K562 (cell line): ENCODE results near the gene FOXN3. TPM values are rescaled to one million over a fixed set of nuclear protein-coding genes. Genes with fewer than 3 reads are reported as not detected.

Experiments
- ATAC-seq: fragments of 200-7000 bp; cut with Tn5 transposase; 3 replicates; pipeline ENCODE4 v1.9.1; 2020; ENCODE audit warnings: moderate library complexity
- BruUV-seq: library from RNA; stranded (reverse); fragments of 400-500 nt; replicated peaks from 2 replicates; lab custom pipeline; 2021; lab: Mats Ljungman, UMichigan
- CTCF ChIA-PET: fragments of 300-600 bp; formaldehyde crosslinking; extraction: SDS; loops from one replicate; lab custom pipeline; 2021; ENCODE audit warnings: low intra/inter-chr PET ratio; lab: Yijun Ruan, JAX
- POLR2A ChIA-PET: fragments of 300-600, 350-650 bp; sonication (Branson Sonifier 250); formaldehyde crosslinking; extraction: SDS; loops from one replicate; lab custom pipeline; 2021; ENCODE audit warnings: antibody characterized with exemption, inconsistent platforms; lab: Yijun Ruan, JAX
- DNase-seq, 4 experiments: peaks; one replicate each; pipeline versions ENCODE4 v3.0.0 to v3.0.0-alpha.2; 2011 to 2018; ENCODE audit warnings: low spot score in 3 of 4, mixed read lengths in 3 of 4; ENCODE audit errors: extremely low read depth in 1 of 4
- FAIRE-seq: peaks from 2 replicates; lab custom pipeline; 2011; peaks lifted over from hg19 to GRCh38; lab: Jason Lieb, UNC
- H2AFZ ChIP-seq: 2 replicates; pipeline ENCODE4 v1.6.0; 2011; ENCODE audit warnings: low read depth, low read length, control low read depth, inconsistent platforms
- H3K27ac ChIP-seq: fragments of 200-600 bp; 3 replicates; pipeline ENCODE4 v1.8.0; 2011; ENCODE audit warnings: low read depth, mild to moderate bottlenecking, control low read depth, inconsistent platforms, low read length, moderate library complexity, mixed read lengths; ENCODE audit errors: extremely low read depth
- H3K27me3 ChIP-seq, 2 experiments: fragments of 300-600 bp in 1 of 2; 2 replicates in 1 of 2; 3 replicates in 1 of 2; pipeline versions ENCODE4 v1.6.0 to v1.8.0; 2011; ENCODE audit warnings: inconsistent platforms in 2 of 2, low read length in 2 of 2, mild to moderate bottlenecking in 1 of 2, mixed read lengths in 1 of 2, moderate library complexity in 1 of 2; ENCODE audit not compliant: control insufficient read depth in 2 of 2, insufficient read depth in 2 of 2
- H3K36me3 ChIP-seq: fragments of 300-600 bp; 3 replicates; pipeline ENCODE4 v1.8.0; 2011; ENCODE audit warnings: mild to moderate bottlenecking, low read length, inconsistent platforms; ENCODE audit not compliant: control insufficient read depth, insufficient read depth
- H3K4me1 ChIP-seq, 2 experiments: fragments of 200-600 bp in 1 of 2; replicated peaks in 1 of 2; 2 replicates in 1 of 2; 3 replicates in 1 of 2; pipeline versions ENCODE4 v1.5.1 to v1.8.0; 2011; ENCODE audit warnings: inconsistent platforms in 2 of 2, low read length in 2 of 2, mild to moderate bottlenecking in 1 of 2, mixed read lengths in 1 of 2, moderate library complexity in 1 of 2; ENCODE audit not compliant: control insufficient read depth in 2 of 2, insufficient read depth in 2 of 2
- H3K4me2 ChIP-seq: 2 replicates; pipeline ENCODE4 v1.6.1; 2011; ENCODE audit warnings: low read length, control low read depth, inconsistent platforms, mixed read lengths; ENCODE audit not compliant: insufficient read depth
- H3K4me3 ChIP-seq: fragments of 200-600 bp; sonication (generic), shearing (Covaris generic); 2 replicates; pipeline ENCODE4 v1.5.1; 2016; ENCODE audit warnings: control low read depth, inconsistent platforms
- H3K79me2 ChIP-seq: fragments of 200-600 bp; 3 replicates; pipeline ENCODE4 v1.8.0; 2011; ENCODE audit warnings: low read length, inconsistent platforms; ENCODE audit not compliant: control insufficient read depth, insufficient read depth
- H3K9ac ChIP-seq, 2 experiments: 2 replicates each; pipeline versions ENCODE4 v1.6.0 to v1.6.1; 2011; ENCODE audit warnings: low read depth in 2 of 2, low read length in 2 of 2, control low read depth in 1 of 2, inconsistent platforms in 1 of 2, mild to moderate bottlenecking in 1 of 2, mixed read lengths in 1 of 2; ENCODE audit not compliant: insufficient read depth in 1 of 2
- H3K9me1 ChIP-seq: one replicate; pipeline ENCODE4 v1.6.0; 2011; ENCODE audit warnings: inconsistent platforms, mild to moderate bottlenecking, low read length, moderate library complexity; ENCODE audit not compliant: control insufficient read depth, insufficient read depth
- H3K9me3 ChIP-seq: replicated peaks from 2 replicates; pipeline ENCODE4 v1.5.1; 2011; ENCODE audit warnings: low read depth, low read length, inconsistent platforms; ENCODE audit not compliant: control insufficient read depth, insufficient read depth
- H4K20me1 ChIP-seq: replicated peaks from 2 replicates; pipeline ENCODE4 v1.6.1; 2011; ENCODE audit warnings: low read length, inconsistent platforms, mixed read lengths; ENCODE audit not compliant: control insufficient read depth, insufficient read depth
- BACH1 ChIP-seq: fragments of 200-800 bp; sonication (Bioruptor generic); IDR thresholded peaks from 2 replicates; pipeline ENCODE4 v1.6.1; 2016; ENCODE audit warnings: missing genetic modification characterization, missing compliant biosample characterization
- CBX1 ChIP-seq: sonication (generic); IDR thresholded peaks from 2 replicates; pipeline ENCODE4 v1.6.1; 2016; ENCODE audit warnings: antibody characterized with exemption, low read depth, mild to moderate bottlenecking
- EWSR1 ChIP-seq: fragments of 450-650 bp; IDR thresholded peaks from 2 replicates; pipeline ENCODE4 v1.6.1; 2018; ENCODE audit warnings: borderline replicate concordance, mild to moderate bottlenecking, low read depth, moderate library complexity; ENCODE audit not compliant: partially characterized antibody
- FIP1L1 ChIP-seq: fragments of 200-400 bp; formaldehyde crosslinking; IDR thresholded peaks from 2 replicates; pipeline ENCODE4 v1.6.1; 2018; ENCODE audit warnings: mild to moderate bottlenecking, low read depth, low read length; ENCODE audit not compliant: poor library complexity, severe bottlenecking
- KDM1A ChIP-seq, 2 experiments: fragments of 450-650 bp; IDR thresholded peaks; 2 replicates each; pipeline ENCODE4 v1.6.1; 2016; ENCODE audit warnings: mild to moderate bottlenecking in 2 of 2
- MAFF ChIP-seq: IDR thresholded peaks from 2 replicates; pipeline ENCODE4 v1.6.1; 2012; ENCODE audit warnings: low read length, improper control_type of control experiment
- MTA1 ChIP-seq: fragments of 450-650 bp; IDR thresholded peaks from 2 replicates; pipeline ENCODE4 v1.6.1; 2017; ENCODE audit warnings: borderline replicate concordance
- NFRKB ChIP-seq: fragments of 450-650 bp; IDR thresholded peaks from 2 replicates; pipeline ENCODE4 v1.6.1; 2016; ENCODE audit warnings: low read depth
- RAD21 ChIP-seq, 2 experiments: fragments of 250-450 bp in 1 of 2; fragments of 450-650 bp in 1 of 2; sonication (Bioruptor Pico) in 1 of 2; formaldehyde crosslinking in 1 of 2; IDR thresholded peaks in 1 of 2; conservative IDR thresholded peaks in 1 of 2; 2 replicates each; pipeline versions ENCODE4 v1.4.0 to v1.8.0; 2020 to 2022; ENCODE audit warnings: mild to moderate bottlenecking in 2 of 2, moderate library complexity in 1 of 2
- SNRNP70 ChIP-seq: fragments of 200-400 bp; formaldehyde crosslinking; optimal IDR thresholded peaks from 2 replicates; pipeline ENCODE3; 2017; ENCODE audit warnings: low read depth, low read length
- SRSF7 ChIP-seq: fragments of 200-400 bp; formaldehyde crosslinking; optimal IDR thresholded peaks from 2 replicates; pipeline ENCODE3; 2017; ENCODE audit warnings: mild to moderate bottlenecking, low read depth, low read length
- ZKSCAN8 ChIP-seq: fragments of 200-800 bp; sonication (Bioruptor generic); IDR thresholded peaks from 2 replicates; pipeline ENCODE4 v1.6.1; 2016; ENCODE audit warnings: missing genetic modification characterization, missing compliant biosample characterization
- ZNF589 ChIP-seq: fragments of 200-800 bp; sonication (Bioruptor generic); IDR thresholded peaks from 2 replicates; pipeline ENCODE4 v1.6.1; 2016; ENCODE audit warnings: low read depth, missing genetic modification characterization, missing compliant biosample characterization
- ZZZ3 ChIP-seq: fragments of 450-650 bp; IDR thresholded peaks from 2 replicates; pipeline ENCODE4 v1.6.1; 2016; ENCODE audit warnings: antibody characterized with exemption, mild to moderate bottlenecking, moderate library complexity
- WGBS: fragments of 100-300 bp; shearing (Covaris generic); methylation state at CpG from one replicate; pipeline ENCODE4 v1.1.6; 2016; ENCODE audit warnings: low coverage, mixed read lengths; ENCODE audit not compliant: insufficient coverage; ENCODE audit errors: missing lambda C conversion rate; 5-methylcytosine and 5-hydroxymethylcytosine counted together
- in situ Hi-C: fragments of 300-500 bp; cut with MboI; formaldehyde crosslinking; loops from 4 replicates; pipeline ENCODE4 v1.15.0; 2018; ENCODE audit warnings: inconsistent platforms, mixed read lengths
- intact Hi-C: fragments of 100-400 bp; cut with micrococcal nuclease; formaldehyde crosslinking; loops from 2 replicates; pipeline ENCODE4 v1.14.2; 2022
- polyA plus RNA-seq, 8 experiments: library from polyadenylated mRNA; depleted of rRNA in 4 of 8; stranded (reverse) in 5 of 8; unstranded in 3 of 8; fragments of >200 nt; fragmentation: Nextera tagmentation in 2 of 8; fragmentation: Illumina TruSeq in 1 of 8; extraction: Ambion mirVana in 2 of 8; extraction: Trizol in 1 of 8; gene quantifications; 2 replicates each; pipeline versions ENCODE4 v1.2.1 to v1.2.3, GENCODE V29; 2011 to 2014; ENCODE audit warnings: inconsistent platforms in 1 of 8, missing spikeins in 1 of 8
- total RNA-seq, 7 experiments: library from RNA; depleted of rRNA in 6 of 7; stranded (reverse); fragments of >200 nt in 6 of 7; fragmentation: Illumina TruSeq in 2 of 7; extraction: Trizol in 2 of 7; gene quantifications; 2 replicates each; pipeline versions ENCODE4 v1.2.1 to v1.2.3, GENCODE V29; 2011 to 2021; ENCODE audit warnings: low replicate concordance in 1 of 7
- TF ChIP-seq, protein P1 (sequence below): sonication (generic); formaldehyde crosslinking; IDR thresholded peaks from 2 replicates; pipeline ENCODE4 v1.8.0; 2023; ENCODE audit warnings: mild to moderate bottlenecking, missing genetic modification reagents
- TF ChIP-seq, protein P2 (sequence below): fragments of 250-450 bp; sonication (Bioruptor Pico); IDR thresholded peaks from 2 replicates; pipeline ENCODE4 v1.8.0; 2022; ENCODE audit warnings: moderate library complexity, mild to moderate bottlenecking, inconsistent platforms
- TF ChIP-seq, protein P3 (sequence below): fragments of 450-650 bp; formaldehyde crosslinking; conservative IDR thresholded peaks from 2 replicates; pipeline ENCODE4 v1.4.0; 2022; ENCODE audit warnings: mild to moderate bottlenecking, missing genetic modification characterization

Gene FOXN3
- total and polyA plus RNA-seq, 9 of the 15 experiments (the other 6 are each of a cell fraction or from before 2014, with no cell fraction given): 0.07 to 1.3 (median 0.40) TPM

DNA sequence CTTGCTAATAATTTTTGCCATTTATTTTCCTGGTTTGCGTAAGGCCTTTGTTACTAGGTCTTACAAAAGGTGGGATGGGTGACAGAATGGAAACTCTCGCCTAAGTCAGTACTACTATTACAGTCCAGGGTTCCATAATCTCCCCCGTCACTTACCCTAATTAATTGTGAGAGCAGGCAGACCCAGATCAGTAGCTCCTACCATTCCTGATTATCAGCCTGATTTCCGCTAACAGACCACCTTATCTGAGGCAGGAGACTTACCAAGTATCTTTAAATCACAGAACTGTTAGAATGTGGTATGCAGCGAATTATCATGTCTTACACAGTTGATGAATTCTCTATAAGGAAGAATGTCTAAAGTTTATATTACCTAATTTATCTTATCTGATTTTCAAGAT lies 234.7 kb downstream of the FOXN3 start:
- CTCF ChIA-PET: no interaction called here
- no peak for TF ChIP-seq MAFF
- TF ChIP-seq ZZZ3: no peak
- TF ChIP-seq SNRNP70: no peak
- TF ChIP-seq, protein P1, sequence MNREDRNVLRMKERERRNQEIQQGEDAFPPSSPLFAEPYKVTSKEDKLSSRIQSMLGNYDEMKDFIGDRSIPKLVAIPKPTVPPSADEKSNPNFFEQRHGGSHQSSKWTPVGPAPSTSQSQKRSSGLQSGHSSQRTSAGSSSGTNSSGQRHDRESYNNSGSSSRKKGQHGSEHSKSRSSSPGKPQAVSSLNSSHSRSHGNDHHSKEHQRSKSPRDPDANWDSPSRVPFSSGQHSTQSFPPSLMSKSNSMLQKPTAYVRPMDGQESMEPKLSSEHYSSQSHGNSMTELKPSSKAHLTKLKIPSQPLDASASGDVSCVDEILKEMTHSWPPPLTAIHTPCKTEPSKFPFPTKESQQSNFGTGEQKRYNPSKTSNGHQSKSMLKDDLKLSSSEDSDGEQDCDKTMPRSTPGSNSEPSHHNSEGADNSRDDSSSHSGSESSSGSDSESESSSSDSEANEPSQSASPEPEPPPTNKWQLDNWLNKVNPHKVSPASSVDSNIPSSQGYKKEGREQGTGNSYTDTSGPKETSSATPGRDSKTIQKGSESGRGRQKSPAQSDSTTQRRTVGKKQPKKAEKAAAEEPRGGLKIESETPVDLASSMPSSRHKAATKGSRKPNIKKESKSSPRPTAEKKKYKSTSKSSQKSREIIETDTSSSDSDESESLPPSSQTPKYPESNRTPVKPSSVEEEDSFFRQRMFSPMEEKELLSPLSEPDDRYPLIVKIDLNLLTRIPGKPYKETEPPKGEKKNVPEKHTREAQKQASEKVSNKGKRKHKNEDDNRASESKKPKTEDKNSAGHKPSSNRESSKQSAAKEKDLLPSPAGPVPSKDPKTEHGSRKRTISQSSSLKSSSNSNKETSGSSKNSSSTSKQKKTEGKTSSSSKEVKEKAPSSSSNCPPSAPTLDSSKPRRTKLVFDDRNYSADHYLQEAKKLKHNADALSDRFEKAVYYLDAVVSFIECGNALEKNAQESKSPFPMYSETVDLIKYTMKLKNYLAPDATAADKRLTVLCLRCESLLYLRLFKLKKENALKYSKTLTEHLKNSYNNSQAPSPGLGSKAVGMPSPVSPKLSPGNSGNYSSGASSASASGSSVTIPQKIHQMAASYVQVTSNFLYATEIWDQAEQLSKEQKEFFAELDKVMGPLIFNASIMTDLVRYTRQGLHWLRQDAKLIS (CRISPR knock-in tag): no peak
- TF ChIP-seq KDM1A (IDR thresholded peaks at IDR 0.05): no peak
- no peak for TF ChIP-seq SRSF7
- TF ChIP-seq FIP1L1: no peak
- TF ChIP-seq, protein P2, sequence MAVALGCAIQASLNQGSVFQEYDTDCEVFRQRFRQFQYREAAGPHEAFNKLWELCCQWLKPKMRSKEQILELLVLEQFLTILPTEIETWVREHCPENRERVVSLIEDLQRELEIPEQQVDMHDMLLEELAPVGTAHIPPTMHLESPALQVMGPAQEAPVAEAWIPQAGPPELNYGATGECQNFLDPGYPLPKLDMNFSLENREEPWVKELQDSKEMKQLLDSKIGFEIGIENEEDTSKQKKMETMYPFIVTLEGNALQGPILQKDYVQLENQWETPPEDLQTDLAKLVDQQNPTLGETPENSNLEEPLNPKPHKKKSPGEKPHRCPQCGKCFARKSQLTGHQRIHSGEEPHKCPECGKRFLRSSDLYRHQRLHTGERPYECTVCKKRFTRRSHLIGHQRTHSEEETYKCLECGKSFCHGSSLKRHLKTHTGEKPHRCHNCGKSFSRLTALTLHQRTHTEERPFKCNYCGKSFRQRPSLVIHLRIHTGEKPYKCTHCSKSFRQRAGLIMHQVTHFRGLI (CRISPR knock-in tag): no peak
- no peak for TF ChIP-seq EWSR1
- no peak for TF ChIP-seq ZKSCAN8
- TF ChIP-seq BACH1: no peak
- TF ChIP-seq RAD21 (CRISPR knock-in tag; conservative IDR thresholded peaks at IDR 0.05 in 1 of 2, IDR thresholded peaks at IDR 0.05 in 1 of 2): no peak
- no peak for TF ChIP-seq NFRKB
- TF ChIP-seq, protein P3, sequence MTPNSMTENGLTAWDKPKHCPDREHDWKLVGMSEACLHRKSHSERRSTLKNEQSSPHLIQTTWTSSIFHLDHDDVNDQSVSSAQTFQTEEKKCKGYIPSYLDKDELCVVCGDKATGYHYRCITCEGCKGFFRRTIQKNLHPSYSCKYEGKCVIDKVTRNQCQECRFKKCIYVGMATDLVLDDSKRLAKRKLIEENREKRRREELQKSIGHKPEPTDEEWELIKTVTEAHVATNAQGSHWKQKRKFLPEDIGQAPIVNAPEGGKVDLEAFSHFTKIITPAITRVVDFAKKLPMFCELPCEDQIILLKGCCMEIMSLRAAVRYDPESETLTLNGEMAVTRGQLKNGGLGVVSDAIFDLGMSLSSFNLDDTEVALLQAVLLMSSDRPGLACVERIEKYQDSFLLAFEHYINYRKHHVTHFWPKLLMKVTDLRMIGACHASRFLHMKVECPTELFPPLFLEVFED (CRISPR knock-in tag): no peak
- no peak for TF ChIP-seq ZNF589 (CRISPR knock-in tag)
- no peak for TF ChIP-seq CBX1
- TF ChIP-seq MTA1: no peak

More for the DNA sequence above, 234.7 kb downstream of the FOXN3 start:
- no peak overlapping the region for H3K9ac ChIP-seq
- peaks cover 0 to 3% of the 10 kb centered on the region in 2 experiments; a peak in 3 of 5 replicates for H3K4me1 ChIP-seq
- in situ Hi-C loops (no loop called here), intact Hi-C loops (no loop called here)
- DNase-seq (no peak), FAIRE-seq (no peak), ATAC-seq (no peak)
- no peak overlapping the region for H3K4me2 ChIP-seq
- no peaks in the 10 kb centered on the region for H3K9me3 ChIP-seq
- WGBS: 14% methylated on average over 5 of the region's 5 CpGs
- H3K36me3 ChIP-seq: no peaks in the 10 kb centered on the region
- peaks cover 2 to 33% of the 10 kb centered on the region in 2 experiments; a peak in 4 of 5 replicates for H3K27me3 ChIP-seq
- no peaks in the 10 kb centered on the region for H3K79me2 ChIP-seq
- POLR2A ChIA-PET: no interaction called here
- no peak overlapping the region for H3K4me3 ChIP-seq
- no peaks in the 10 kb centered on the region for H4K20me1 ChIP-seq
- no peak overlapping the region for H2AFZ ChIP-seq
- no peaks in the 10 kb centered on the region for H3K9me1 ChIP-seq
- H3K27ac ChIP-seq: no peak overlapping the region
- BruUV-seq: no TSS peak
